Hepatocyte (in vitro differentiated cells): ENCODE data around the gene FUNDC1. TPM values are rescaled to one million over a fixed set of nuclear protein-coding genes. Genes with fewer than 3 reads are reported as not detected.

Experiments used
- DNase-seq: peaks from one replicate; pipeline ENCODE4 v3.0.0-alpha.2; 2016; ENCODE audit warnings: low spot score
- H2AFZ ChIP-seq: fragments of 200-600 bp; sonication (generic); 2 replicates; pipeline ENCODE4 v1.6.0; 2016; ENCODE audit warnings: antibody characterized with exemption, mild to moderate bottlenecking
- H3K27ac ChIP-seq: fragments of 200-600 bp; sonication (generic); 2 replicates; pipeline ENCODE4 v1.5.1; 2016; ENCODE audit warnings: mild to moderate bottlenecking
- H3K27me3 ChIP-seq: fragments of 200-600 bp; sonication (generic); 2 replicates; pipeline ENCODE4 v1.6.1; 2016
- H3K36me3 ChIP-seq: fragments of 200-600 bp; sonication (generic); replicated peaks from 2 replicates; pipeline ENCODE4 v1.5.1; 2016; ENCODE audit warnings: low read depth; ENCODE audit not compliant: insufficient read depth
- H3K4me1 ChIP-seq: fragments of 200-600 bp; sonication (generic); 2 replicates; pipeline ENCODE4 v1.5.1; 2016; ENCODE audit warnings: mild to moderate bottlenecking, moderate library complexity; ENCODE audit not compliant: insufficient read depth
- H3K4me2 ChIP-seq: fragments of 200-600 bp; sonication (generic); 2 replicates; pipeline ENCODE4 v1.6.0; 2016
- H3K4me3 ChIP-seq: fragments of 200-600 bp; sonication (generic); 2 replicates; pipeline ENCODE4 v1.5.1; 2016; ENCODE audit warnings: mild to moderate bottlenecking
- H3K79me2 ChIP-seq: fragments of 200-600 bp; sonication (generic); 2 replicates; pipeline ENCODE4 v1.6.0; 2017; ENCODE audit warnings: mild to moderate bottlenecking
- H3K9me2 ChIP-seq: fragments of 200-600 bp; sonication (generic); replicated peaks from 2 replicates; pipeline ENCODE4 v1.6.0; 2017; ENCODE audit warnings: mild to moderate bottlenecking; ENCODE audit not compliant: insufficient read depth
- H3K9me3 ChIP-seq: fragments of 200-600 bp; sonication (generic); 2 replicates; pipeline ENCODE4 v1.5.1; 2016; ENCODE audit warnings: low read depth, mild to moderate bottlenecking
- H4K20me1 ChIP-seq: fragments of 200-600 bp; sonication (generic); 2 replicates; pipeline ENCODE4 v1.6.0; 2016; ENCODE audit warnings: mild to moderate bottlenecking; ENCODE audit not compliant: insufficient read depth, poor library complexity, severe bottlenecking
- EZH2 ChIP-seq: fragments of 200-600 bp; sonication (generic); IDR thresholded peaks from 2 replicates; pipeline ENCODE4 v1.6.1; 2016; ENCODE audit warnings: antibody characterized with exemption, mild to moderate bottlenecking, borderline replicate concordance
- EZH2phosphoT487 ChIP-seq: fragments of 200-600 bp; sonication (generic); IDR thresholded peaks from one replicate; pipeline ENCODE4 v1.6.1; 2018; ENCODE audit warnings: antibody characterized with exemption, mild to moderate bottlenecking, low read depth, moderate library complexity; ENCODE audit not compliant: unreplicated experiment, severe bottlenecking
- WGBS: methylation state at CpG from one replicate; pipeline ENCODE4 v1.1.6; 2016; ENCODE audit warnings: low lambda C conversion rate; ENCODE audit errors: missing lambda C conversion rate; 5-methylcytosine and 5-hydroxymethylcytosine counted together
- polyA plus RNA-seq: library from polyadenylated mRNA; unstranded; fragments of >200 nt; fragmentation: Nextera tagmentation; extraction: Ambion mirVana; gene quantifications from 2 replicates; pipeline ENCODE4 v1.2.1, GENCODE V29; 2016
- total RNA-seq: library from RNA; depleted of rRNA; stranded (reverse); fragments of >200 nt; gene quantifications from 2 replicates; pipeline ENCODE4 v1.2.3, GENCODE V29; 2014
- TF ChIP-seq, protein P1 (sequence below): fragments of 200-600 bp; sonication (generic); IDR thresholded peaks from 2 replicates; pipeline ENCODE4 v1.5.1; 2016; ENCODE audit warnings: antibody characterized with exemption, mild to moderate bottlenecking; ENCODE audit not compliant: poor library complexity

The FUNDC1 gene
- total and polyA plus RNA-seq, 2 experiments from 2014 or later = 27.8 to 29.0 TPM

- DNase-seq = no peak
Observed at GRCh38 chrX:44484607-44485146, 58.0 kb downstream of the FUNDC1 start.

GRCh38 chrX:44483965-44484606, 58.6 kb downstream of the FUNDC1 start:
- Histone ChIP-seq H3K4me3 (no peak overlapping the region), H3K9me2 (no peaks in the 10 kb centered on the region), H3K79me2 (no peaks in the 10 kb centered on the region), H3K27me3 (no peaks in the 10 kb centered on the region), H4K20me1 (no peaks in the 10 kb centered on the region), H3K27ac (no peak overlapping the region), H2AFZ (no peak overlapping the region), H3K4me1 (no peaks in the 10 kb centered on the region), H3K36me3 (no peaks in the 10 kb centered on the region), H3K4me2 (no peak overlapping the region), H3K9me3 (no peaks in the 10 kb centered on the region)
- DNase-seq = no peak
- WGBS = 79% methylated on average over 8 of the region's 8 CpGs
- TF ChIP-seq, protein P1, sequence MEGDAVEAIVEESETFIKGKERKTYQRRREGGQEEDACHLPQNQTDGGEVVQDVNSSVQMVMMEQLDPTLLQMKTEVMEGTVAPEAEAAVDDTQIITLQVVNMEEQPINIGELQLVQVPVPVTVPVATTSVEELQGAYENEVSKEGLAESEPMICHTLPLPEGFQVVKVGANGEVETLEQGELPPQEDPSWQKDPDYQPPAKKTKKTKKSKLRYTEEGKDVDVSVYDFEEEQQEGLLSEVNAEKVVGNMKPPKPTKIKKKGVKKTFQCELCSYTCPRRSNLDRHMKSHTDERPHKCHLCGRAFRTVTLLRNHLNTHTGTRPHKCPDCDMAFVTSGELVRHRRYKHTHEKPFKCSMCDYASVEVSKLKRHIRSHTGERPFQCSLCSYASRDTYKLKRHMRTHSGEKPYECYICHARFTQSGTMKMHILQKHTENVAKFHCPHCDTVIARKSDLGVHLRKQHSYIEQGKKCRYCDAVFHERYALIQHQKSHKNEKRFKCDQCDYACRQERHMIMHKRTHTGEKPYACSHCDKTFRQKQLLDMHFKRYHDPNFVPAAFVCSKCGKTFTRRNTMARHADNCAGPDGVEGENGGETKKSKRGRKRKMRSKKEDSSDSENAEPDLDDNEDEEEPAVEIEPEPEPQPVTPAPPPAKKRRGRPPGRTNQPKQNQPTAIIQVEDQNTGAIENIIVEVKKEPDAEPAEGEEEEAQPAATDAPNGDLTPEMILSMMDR = no peak
- no peak for TF ChIP-seq EZH2phosphoT487
- TF ChIP-seq EZH2 = no peak

More at GRCh38 chrX:44484607-44485146, 58.0 kb downstream of the FUNDC1 start:
- H3K4me2 ChIP-seq = no peak overlapping the region
- WGBS = 75% methylated on average over 4 of the region's 4 CpGs
- H3K36me3 ChIP-seq = no peaks in the 10 kb centered on the region
- TF ChIP-seq EZH2phosphoT487 (no peak), EZH2 (no peak)
- TF ChIP-seq, protein P1 = no peak
- no peak overlapping the region for H2AFZ ChIP-seq
- H3K27ac ChIP-seq = no peak overlapping the region
- H3K9me2 ChIP-seq = no peaks in the 10 kb centered on the region
- H3K27me3 ChIP-seq = no peaks in the 10 kb centered on the region
- no peaks in the 10 kb centered on the region for H3K9me3 ChIP-seq
- no peaks in the 10 kb centered on the region for H4K20me1 ChIP-seq
- no peaks in the 10 kb centered on the region for H3K79me2 ChIP-seq
- no peak overlapping the region for H3K4me3 ChIP-seq
- H3K4me1 ChIP-seq = no peaks in the 10 kb centered on the region

DNA sequence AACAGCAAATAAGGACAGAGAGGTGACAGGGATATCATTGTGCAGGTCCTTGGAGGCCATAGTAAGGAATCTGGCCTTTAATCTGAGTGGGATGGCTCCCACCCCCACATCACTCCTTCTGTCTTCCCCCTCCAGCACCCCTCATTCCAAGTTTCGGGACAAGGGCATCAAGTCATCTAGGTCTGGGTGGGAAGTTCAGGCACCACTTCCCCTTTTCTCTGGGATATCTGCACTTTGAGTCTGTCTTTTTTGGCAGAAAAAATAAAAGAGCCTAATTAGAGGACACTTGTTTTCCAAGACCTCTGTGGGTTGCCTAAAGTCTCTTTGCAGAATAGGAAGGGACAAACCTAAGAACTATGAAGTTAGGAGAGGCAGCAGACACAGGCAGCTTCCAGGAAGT, 60.1 kb downstream of the FUNDC1 start:
- WGBS = 71% methylated on average over 1 of the region's 1 CpG
- H3K9me3 ChIP-seq = no peaks in the 10 kb centered on the region
- H4K20me1 ChIP-seq = no peaks in the 10 kb centered on the region
- H3K27ac ChIP-seq = no peak overlapping the region
- H3K4me1 ChIP-seq = no peaks in the 10 kb centered on the region
- no peak for TF ChIP-seq EZH2
- TF ChIP-seq EZH2phosphoT487 = no peak
- TF ChIP-seq, protein P1 = no peak
- no peak for DNase-seq
- H2AFZ ChIP-seq = no peak overlapping the region
- no peak overlapping the region for H3K4me2 ChIP-seq
- no peaks in the 10 kb centered on the region for H3K27me3 ChIP-seq
- H3K79me2 ChIP-seq = no peaks in the 10 kb centered on the region
- H3K9me2 ChIP-seq = no peaks in the 10 kb centered on the region
- no peak overlapping the region for H3K4me3 ChIP-seq
- H3K36me3 ChIP-seq = no peaks in the 10 kb centered on the region
